NCI-H187 (cell line): ENCODE results near the gene ATRIP.
"Not testable (repeated sequence)": the region's sequence is repeated elsewhere in the genome, so short reads cannot be mapped to it uniquely, and the experiment has no call there.

Source experiments
- DNase-seq, 2 experiments: peaks; one replicate each; lab custom pipeline; 2025; lab: John Stamatoyannopoulos, UW

Gene ATRIP

DNA sequence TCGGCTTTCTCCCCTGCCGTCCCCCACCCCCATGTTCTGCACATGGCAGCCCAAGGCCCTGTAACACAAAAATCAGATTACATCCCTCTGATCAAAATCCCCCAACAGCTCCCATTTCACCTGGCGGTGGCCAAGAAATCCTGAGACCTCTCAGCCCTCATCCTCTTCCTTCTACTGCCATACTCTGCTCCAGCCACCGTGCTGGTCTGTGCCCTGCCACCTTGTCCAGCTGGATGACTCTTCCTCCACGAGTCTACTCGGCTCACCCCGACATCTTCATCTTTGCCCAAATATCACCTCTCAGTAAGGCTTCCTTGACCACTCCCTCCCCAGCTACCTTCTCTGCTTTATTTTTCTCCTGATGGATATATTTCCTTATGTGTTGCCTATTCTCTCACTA lies 9.7 kb upstream of the ATRIP start:
- no peak for DNase-seq

- DNase-seq, result no peak
Observed at GRCh38 chr3:48437812-48438211, 8.7 kb upstream of the ATRIP start.

GRCh38 chr3:48439820-48440589 lies 6.5 kb upstream of the ATRIP start, which contains the start of the genes CCDC51 and TMA7:
TSS of gene CCDC51 (minus strand) at chr3:48440119. CDS start at chr3:48435128, 4,991 bp downstream.
TSS of gene TMA7 (plus strand) at chr3:48440257. CDS start at chr3:48440297, 40 bp downstream.
- DNase-seq, result peak; percentile 78 to 90

GRCh38 chr3:48440590-48440958 lies 6.0 kb upstream of the ATRIP start:
- no peak for DNase-seq

- DNase-seq, result no peak
Observed at GRCh38 chr3:48441940-48442339, 4.6 kb upstream of the ATRIP start.

DNA sequence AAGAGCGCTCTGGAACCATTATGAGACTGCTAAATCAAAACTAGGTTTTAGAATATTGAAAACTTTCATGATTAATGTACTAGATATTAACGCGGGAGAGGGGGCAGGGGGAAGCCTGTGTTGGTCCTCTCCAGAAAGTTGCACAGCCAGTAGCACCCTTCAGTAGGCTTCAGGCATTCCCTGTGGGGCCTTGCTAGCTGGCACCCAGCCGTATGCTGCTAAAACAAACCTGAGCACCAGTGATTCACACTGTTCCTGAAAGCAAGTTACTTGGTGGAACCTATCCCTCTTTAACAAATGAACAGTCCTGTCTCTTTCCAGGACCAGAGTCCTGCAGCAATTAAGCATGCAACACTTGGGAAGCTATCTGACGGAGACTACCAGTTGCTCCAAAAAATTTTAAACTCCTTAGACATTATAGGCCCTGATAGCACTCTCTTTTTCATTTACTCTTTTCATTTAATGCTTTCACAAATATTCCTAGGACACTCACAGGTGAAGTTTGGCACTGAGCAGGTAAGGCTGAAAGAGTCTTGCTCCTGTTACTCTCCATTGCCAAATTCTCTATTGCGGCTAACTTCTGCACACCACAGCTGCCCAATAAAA lies 1.2 kb upstream of the ATRIP start:
- no peak for DNase-seq

- no peak for DNase-seq
Observed at GRCh38 chr3:48446043-48446424, 503 bp upstream of the ATRIP start.

DNA sequence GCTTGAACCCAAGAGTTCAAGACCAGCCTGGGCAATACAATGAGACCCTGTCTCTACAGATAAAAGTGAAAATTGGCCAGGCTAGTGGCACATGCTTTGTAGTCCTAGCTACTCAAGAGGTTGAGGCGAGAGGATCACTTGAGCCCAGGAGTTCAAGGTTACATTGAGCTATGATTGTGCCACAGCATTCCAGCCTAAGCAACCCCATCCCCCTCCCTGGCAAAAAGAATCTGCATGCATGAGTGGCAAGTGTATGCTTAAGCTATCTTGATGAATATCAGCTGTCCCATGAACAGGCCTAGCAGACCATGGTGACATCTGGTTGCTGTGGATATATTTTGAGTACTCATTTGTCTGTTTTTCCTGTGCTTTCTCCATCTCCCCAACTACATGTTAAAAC lies 4.7 kb downstream of the ATRIP start:
- DNase-seq, result peak; percentile 34 to 69

DNA sequence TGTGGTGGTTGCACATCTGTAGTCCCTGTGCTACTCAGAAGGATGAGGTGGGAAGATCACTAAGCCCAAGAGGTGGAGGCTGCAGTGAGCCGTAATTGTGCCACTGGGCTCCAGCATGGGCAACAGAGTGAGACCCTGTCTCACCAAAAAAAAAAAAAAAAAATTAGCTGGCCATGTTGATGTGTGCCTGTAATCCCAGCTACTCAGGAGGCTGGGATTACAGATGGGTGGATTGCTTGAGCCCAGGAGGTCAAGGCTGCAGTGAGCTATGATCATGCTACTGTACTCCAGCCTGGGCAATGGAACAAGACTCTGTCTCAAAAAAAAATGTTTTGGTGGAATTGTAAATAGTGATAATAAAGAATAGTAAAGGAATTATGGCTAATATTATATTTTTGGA lies 9.9 kb downstream of the ATRIP start:
- no peak for DNase-seq

DNA sequence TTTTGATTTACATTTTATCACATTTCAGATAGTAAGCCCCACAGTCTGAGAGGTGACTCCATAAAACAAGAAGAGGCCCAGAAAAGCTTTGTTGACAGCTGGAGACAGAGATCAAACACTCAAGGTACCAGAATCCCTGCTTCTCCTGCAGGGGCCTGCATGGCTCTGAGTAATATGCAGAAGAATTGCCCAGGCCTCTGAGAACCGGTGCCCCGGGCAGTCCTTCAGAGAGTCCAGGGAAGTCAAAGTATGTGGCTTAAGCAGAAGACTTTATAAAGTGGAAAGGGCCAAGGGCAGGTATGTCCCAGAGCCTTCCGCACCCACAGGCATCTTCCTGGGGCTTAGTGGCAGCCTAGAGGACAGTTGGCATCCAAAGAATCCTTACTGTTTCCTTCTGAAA lies 12.8 kb downstream of the ATRIP start:
- DNase-seq, result no peak

GRCh38 chr3:48459773-48460516 lies 13.4 kb downstream of the ATRIP start:
- no peak for DNase-seq

DNA sequence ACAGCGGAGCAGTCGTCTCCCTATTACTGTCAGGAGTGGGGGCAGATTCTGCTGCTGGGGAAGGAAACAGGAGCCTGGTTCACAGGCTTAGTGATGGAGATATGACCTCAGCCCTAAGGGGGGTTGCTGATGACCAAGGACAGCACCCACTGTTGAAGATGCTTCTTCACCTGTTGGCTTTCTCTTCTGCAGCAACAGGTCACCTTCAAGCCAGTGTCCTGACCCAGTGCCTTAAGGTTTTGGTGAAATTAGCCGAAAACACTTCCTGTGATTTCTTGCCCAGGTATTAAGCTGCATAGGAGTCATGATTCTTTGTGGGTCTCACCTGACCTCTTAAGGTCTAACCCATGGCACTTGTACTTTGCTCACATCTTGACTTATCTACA lies 14.0 kb downstream of the ATRIP start:
- no peak for DNase-seq

DNA sequence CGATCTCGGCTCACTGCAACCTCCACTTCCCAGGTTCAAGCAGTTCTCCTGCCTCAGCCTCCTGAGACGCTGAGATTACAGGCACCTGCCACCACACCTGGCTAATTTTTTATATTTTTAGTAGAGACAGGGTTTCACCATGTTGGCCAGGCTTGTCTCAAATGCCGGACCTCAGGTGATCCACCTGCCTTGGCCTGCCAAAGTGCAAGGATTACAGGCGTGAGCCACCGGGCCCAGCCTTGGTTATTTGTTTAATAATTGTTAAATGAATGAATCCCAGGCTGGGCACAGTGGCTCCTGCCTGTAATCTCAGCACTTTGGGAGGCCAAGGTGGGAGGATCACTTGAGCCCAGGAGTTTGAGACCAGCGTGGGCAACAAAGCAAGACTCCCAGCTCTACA lies 15.2 kb downstream of the ATRIP start:
- not testable (repeated sequence) for DNase-seq

- DNase-seq, result no peak
Observed at GRCh38 chr3:48463703-48464102, 17.2 kb downstream of the ATRIP start.

DNA sequence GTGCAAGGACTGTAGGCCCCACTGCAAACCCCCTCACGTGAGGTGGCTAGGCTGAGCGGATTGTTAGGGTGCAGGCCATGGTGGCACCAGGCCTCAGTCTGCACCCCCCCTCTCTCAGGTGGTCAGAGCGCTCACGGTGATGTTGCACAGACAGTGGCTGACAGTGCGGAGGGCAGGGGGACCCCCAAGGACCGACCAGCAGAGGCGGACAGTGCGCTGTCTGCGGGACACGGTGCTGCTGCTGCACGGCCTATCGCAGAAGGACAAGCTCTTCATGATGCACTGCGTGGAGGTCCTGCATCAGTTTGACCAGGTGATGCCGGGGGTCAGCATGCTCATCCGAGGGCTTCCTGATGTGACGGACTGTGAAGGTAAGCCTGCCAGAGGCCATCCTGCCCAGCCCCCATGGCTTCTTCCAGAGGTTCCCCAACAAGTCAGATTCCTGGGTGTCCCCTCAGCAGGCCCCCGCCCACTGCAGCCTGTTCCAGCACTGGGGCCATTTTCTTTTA lies 18.2 kb downstream of the ATRIP start:
- DNase-seq, result no peak

DNA sequence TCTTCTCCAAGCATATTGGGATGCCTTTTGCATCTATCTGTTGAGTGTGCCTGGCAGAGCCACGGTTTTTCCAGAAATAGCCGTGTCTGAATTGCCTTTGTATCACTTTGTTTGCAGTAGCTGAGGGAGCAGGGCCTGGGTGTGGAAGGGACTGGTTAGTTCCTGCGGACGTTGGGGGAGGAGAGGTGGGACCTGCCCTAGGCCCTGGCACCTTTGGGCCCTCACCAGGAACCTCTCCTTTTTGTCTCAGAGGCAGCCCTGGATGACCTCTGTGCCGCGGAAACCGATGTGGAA lies 18.6 kb downstream of the ATRIP start:
- no peak for DNase-seq

- DNase-seq, result peak; percentile 13 to 59
Observed at GRCh38 chr3:48465531-48466378, 19.2 kb downstream of the ATRIP start.

- DNase-seq, result no peak
Observed at GRCh38 chr3:48466386-48467109, 20.0 kb downstream of the ATRIP start.

DNA sequence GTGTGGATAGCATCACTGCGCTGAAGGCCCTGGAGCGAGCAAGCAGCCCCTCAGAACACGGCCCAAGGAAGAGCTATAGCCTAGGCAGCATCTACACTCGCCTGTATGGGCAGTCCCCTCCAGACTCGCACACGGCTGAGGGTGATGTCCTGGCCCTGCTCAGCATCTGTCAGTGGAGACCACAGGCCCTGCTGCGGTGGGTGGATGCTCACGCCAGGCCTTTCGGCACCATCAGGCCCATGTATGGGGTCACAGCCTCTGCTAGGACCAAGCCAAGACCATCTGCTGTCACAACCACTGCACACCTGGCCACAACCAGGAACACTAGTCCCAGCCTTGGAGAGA lies 20.5 kb downstream of the ATRIP start:
- DNase-seq, result no peak

DNA sequence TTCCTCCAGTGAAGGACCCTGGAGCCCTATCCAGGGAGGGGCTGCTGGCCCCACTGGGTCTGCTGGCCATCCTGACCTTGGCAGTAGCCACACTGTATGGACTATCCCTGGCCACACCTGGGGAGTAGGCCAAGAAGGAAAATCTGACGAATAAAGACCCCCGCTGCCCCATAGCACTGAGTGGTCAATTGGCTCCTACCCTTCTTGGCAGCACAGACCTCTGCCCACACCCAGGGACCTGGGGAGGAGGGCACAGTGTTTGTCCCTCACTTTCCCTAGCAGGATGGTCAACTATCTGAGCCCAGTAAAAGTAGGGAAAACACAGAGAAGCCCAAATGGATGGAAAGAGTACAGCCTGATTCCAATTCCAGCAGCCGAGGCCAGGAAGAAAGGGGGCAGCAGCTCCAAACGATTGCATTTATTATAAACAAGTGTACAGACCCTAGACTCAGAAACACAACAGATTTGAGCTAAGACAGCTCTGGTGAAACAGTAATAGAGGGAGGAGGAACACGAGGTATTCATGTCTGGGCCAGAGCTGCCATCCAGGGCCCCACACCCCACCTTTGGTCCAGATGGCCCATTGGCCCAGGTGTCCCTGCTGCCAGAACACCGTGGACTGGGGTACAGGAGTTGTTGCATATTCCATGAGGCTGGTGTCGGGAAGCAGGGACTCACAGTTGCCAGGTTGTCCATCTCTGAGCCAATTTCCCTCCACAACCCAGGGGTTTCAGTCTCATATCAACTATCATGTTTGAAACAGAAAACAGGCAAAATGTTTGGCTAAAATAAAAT lies 21.1 kb downstream of the ATRIP start:
- DNase-seq, result no peak

DNA sequence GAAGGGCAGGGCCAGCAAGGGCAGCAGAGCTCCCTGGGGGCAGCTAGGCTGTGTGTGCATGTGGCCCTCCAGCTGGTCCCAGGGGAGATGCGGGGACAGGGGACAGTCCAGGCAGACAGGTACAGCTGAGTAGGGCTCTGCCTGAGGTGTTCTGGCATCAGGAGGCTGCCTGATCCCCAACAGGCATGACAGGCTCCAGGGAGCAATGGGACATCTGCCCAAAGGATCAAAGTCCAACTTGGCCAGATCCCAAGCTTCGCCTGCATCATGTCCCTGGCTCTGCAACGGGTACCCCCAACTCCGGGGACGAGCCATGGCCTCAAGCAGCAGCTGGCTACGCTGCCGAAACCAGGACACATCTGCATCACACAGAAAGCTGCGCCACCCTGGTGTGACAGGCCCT lies 21.8 kb downstream of the ATRIP start:
- DNase-seq, result no peak
